HG03064 (cell line): ENCODE data around the gene SF3A2.
"Not testable (repeated sequence)": the region's sequence is repeated elsewhere in the genome, so short reads cannot be mapped to it uniquely, and the experiment has no call there.

Experiments used
- ATAC-seq: cut with Tn5 transposase; IDR thresholded peaks from one replicate; pipeline ENCODE4 v1.9.1; 2021; ENCODE audit warnings: low read depth; ENCODE audit not compliant: unreplicated experiment

Gene SF3A2

GRCh38 chr19:2270423-2271233 lies 34.0 kb downstream of the SF3A2 start:
- no peak for ATAC-seq

GRCh38 chr19:2271234-2272103 lies 34.8 kb downstream of the SF3A2 start:
- ATAC-seq = no peak

DNA sequence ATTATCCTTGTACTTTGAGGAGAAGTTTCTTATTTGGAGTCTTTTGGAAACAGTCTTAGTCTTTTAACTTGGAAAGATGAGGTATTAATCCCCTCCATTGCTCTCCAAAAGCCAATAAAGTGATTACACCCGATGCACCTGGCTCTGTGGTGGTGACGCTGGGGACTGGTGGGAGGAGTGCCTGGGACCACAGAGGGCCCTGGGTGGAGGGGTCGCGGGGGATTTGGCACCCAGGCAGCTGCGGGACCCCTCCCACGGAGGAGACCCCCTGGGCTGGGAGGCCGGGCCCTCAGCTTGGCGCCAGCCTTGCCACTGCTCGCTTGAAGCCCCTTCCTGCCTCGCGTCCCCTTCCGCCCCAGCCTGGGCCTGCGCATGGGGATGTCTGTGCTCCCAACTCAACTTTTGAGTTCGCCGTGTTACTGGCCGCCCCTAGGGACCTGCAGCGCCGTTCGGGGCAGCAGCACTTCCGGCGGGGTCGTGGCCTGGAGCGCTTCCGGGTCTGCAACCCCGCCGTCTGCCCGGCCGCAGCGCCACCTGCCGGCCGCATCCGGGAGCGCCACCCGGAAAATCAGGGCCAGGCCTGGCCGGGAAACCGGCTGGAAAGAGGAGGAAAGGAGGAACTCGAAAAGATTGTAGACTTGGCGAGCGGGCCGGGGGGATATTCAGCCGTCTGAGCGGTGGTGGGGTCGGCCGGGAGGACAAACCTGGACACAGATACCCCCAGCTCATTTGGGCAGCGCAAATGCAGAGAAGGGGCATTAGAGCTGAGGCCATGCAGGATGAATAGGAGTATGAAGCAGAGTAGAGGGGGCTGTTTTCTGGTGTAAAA lies 36.9 kb downstream of the SF3A2 start:
- ATAC-seq = no peak

GRCh38 chr19:2274185-2274711 lies 37.6 kb downstream of the SF3A2 start:
- no peak for ATAC-seq

DNA sequence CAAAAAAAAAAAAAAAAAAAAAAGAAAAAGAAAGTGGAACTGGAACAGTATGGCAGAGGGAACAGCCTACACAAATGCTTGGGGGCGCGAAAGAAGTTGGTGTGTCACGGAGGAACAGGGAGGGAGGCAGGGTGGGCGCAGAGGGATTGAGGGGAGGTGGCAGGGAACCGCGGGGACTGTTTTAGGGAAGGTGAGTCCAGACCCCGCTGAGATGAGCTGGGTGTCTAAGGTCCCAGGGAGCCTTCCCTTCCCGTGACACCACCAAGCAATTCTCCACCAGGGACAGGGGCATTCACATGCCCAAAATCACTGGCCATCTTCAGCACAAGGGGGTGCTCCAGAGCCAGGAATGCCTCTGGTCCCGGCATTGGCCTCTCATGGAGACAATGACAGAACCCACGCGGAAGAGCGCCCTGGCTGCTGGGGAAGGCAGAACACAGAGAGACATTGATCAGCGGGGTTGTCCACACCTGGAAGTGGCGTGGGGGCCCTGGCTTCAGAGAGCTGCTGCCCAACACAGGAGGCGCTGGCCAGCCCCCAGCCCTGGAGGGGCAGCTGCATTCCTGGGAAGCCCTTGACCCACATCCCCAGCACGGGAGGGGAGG lies 38.4 kb downstream of the SF3A2 start:
- no peak for ATAC-seq

DNA sequence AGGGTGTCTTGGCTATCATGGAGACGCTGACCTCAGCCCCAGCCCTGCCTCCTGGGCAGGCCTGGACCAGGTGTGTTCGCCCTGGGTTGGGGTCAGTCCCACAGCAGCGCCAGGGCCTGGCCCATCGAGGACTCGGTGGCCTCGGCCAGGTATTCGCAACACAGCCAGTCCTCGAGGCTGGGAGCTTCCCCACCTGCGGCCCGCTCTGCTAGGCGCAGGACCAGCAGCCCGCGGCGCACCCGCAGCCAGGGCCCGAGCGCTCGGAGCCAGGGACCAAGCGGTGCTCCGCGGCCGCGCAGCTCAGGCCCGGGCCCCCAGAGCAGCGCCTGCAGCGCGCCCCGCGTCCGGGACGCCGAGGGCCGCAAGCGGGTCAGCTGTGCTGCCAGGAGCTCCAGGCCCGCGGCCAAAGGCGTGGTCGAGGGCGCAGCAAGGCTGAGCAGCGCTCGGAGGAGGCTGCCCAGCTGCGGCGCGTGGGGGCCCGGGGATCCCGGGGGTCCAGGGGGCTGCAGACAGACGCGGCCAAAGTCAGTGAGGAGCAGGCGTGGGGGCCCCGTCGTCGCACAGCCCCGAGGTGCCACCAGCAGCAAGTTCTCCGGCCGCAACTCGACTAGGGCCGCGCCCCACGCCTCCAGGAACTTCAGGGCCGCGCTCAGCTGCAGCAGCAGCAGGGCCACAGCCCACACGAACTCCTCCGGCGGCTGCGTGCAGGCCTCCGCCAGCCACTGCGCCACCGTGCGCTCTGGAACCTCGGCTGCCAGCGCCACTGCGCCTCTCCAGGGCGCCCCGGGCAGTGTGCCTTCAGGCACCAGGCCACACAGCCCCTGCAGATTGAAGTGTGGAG lies 39.2 kb downstream of the SF3A2 start:
- ATAC-seq = no peak

- no peak for ATAC-seq
These were observed 39.9 kb downstream of the SF3A2 start for GRCh38 chr19:2276429-2276986.

- ATAC-seq = no peak
These were observed 40.5 kb downstream of the SF3A2 start for GRCh38 chr19:2277138-2277537.

DNA sequence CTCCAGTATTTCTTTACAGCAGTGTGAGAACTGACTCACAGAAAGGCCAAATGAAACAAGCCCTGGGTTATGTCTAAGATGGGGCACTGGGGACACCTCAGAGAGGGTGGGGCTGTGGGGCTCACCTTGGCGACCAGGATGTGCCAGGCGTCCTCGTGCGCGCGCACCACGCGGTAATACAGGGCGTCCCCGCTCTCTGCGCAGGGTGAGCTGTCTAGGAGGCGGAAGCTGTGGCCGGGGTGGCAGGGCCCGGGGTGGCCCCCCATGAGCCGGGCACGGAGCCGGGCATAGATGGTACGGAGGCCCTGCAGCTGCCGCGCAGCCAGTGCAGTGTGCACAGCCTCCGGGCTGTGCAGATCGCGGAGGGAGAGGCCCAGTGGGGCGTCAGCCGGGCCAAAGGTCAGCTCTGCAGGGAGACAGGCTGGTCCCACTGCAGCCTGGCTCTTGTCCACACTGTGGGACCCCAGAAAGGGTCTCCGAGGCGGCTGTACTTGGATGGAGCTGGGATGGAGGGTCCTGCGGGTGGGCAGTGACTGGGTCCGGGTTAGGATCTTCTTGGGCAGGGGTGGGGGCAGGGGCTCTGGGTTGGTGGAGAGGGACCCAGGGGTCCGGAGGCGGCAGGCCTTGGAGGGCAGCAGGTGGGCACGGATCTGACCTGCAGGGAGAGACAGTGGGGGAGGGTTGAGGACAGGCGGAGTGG lies 42.0 kb downstream of the SF3A2 start:
- ATAC-seq = no peak

GRCh38 chr19:2280633-2281264 lies 44.1 kb downstream of the SF3A2 start:
- ATAC-seq = no peak

DNA sequence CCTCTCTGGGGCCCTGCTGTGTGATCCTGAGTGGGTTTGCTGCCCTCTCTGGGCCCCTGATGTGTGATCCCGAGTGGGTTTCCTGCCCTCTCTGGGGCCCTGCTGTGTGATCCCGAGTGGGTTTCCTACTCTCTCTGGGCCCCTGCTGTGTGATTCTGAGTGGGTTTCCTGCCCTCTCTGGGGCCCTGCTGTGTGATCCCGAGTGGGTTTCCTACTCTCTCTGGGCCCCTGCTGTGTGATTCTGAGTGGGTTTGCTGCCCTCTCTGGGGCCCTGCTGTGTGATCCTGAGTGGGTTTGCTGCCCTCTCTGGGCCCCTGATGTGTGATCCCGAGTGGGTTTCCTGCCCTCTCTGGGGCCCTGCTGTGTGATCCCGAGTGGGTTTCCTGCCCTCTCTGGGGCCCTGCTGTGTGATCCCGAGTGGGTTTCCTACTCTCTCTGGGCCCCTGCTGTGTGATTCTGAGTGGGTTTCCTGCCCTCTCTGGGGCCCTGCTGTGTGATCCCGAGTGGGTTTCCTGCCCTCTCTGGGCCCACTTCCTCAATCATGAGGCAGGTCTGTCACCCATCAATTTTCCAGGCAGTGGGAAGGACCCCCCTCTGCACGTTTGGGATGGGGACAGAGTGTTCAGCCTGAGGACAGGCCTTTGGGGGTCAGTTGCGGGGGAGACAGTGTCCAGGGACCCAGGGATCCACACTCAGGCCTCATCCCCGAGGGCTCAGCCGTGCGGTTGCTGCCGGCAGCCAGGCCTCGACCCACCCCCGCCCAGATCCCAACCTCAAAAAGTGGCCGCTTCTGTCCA lies 44.8 kb downstream of the SF3A2 start:
- not testable (repeated sequence) for ATAC-seq

DNA sequence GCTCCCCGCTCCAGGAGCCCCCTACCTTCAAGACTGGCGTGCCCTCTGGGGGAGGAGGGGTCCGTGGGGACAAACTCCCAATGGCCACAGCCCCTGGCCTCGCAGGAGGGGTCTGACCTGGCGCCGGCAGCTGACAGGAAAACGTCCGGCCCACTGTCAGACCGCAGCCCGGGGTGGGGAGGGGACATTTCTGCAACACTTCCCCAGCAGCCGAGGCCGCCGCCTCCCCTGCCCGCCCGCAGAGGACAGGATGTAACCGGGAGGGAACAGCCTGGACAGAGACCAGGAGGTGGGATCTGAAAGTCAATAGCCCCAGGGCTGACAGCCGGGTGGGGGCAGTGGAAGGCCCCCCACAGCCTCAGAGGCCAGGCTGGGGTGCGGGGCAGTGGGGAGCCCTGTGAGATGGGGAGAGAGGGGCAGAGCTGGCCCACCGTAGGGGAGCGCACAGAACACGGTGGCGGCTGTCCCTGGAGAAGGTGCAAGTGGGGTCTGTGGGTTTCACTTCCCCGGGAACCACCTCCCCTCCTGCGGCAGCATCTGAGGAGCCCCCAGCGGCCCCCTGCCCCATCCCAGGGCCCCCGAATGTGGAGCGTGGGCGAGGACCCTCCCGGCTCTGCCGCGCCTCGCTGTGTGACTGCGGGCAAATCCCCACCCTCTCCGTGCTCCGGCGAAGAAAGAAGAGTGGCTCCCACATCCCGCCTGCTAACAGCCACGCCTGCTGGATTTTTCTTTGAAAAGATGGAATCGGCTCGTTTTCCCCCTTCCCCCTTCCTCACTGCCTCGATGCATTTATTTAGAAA lies 45.6 kb downstream of the SF3A2 start, which contains the start of gene PEAK3:
Gene PEAK3 (minus strand): TSS at position 114 of the 800 bp plus-strand sequence. CDS start 1,244 bp downstream, outside the sequence.
- ATAC-seq = no peak

DNA sequence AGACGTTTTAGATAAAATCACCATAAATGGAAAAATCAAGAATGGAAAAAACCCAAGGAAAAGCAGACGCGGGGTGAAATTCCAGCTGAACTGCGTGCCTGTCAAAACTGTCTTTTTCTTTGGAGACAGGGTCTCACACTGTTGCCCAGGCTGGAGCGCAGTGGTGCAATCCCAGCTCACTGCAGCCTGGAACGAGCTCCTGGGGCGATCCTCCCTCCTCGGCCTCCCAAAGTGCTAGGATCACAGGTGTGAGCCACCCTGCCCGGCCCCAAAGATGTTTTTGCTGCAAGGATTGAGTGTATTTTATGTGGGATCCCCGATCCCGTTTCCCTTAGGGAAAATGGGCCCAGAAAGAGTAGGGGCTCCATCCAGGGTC lies 46.2 kb downstream of the SF3A2 start:
- ATAC-seq = no peak

DNA sequence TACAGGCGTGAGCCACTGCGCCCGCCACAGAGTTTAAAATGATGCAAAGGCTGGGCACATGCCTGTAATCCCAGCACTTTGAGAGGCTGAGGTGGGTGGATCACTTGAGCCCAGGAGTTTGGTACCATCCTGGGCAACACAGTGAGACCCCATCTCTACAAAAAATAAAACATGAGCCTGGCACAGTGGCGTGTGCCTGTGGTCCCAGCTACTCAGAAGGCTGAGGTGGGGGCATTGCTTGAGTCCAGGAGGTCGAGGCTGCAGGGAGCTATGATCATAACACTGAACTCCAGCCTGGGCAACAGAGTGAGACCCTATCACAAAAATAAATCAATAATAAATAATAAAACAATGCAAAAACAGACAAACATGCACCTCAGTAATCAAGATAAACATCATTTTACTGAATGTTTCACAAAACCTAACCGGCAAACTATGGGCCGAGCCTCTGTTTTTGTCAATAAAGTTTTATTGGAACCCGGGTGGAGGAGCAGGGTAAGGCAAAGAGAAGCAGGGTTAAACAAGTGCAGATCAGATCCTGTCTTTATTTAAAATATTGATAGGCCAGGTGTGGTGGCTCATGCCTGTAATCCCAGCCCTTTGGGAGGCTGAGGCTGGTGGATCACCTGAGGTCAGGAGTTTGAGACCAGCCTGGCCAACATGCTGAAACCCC lies 47.3 kb downstream of the SF3A2 start:
- ATAC-seq = no peak

DNA sequence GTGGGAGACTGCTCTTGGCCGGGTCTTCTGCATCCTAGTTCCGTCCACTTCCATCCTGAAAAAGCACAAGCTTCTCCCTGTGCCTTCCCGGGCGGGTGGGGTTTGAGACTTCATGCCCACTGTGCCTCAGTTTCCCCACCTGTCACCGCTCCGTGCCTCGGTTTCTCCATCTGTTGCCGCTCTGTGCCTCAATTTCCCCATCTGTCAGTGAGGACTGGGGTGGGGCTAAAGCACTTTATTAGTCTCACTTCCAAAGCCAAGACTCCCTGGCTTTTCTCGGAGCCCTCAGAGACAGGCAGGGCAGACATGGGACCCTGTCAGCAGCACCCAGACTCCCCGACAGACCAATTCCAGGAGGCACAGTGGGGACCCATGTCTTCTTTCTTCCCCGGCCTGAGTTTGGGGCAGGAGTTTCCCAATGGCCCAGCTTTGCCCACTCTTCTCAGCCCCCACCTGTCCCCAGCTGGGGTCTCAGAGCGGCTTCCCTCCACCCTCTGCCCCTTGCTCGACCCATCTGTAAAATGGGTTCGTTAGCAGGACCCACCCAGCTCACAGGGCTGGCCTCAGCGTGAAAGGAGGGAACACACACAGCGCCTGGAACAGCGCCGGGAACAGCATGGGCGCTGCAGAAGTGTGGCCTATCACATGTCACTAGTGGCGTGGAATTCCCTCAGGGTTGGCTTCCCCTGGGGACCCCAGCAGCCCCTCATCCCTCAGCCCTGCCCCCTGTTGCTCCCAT lies 49.9 kb downstream of the SF3A2 start:
- ATAC-seq = no peak
